ENCODE measurements around the gene INHBE. TPM values are rescaled to one million over a fixed set of nuclear protein-coding genes. Genes with fewer than 3 reads are reported as not detected.
"Not testable (repeated sequence)": the region's sequence is repeated elsewhere in the genome, so short reads cannot be mapped to it uniquely, and the experiment has no call there.

INHBE gene
- total RNA-seq, 6 experiments from 2014 or later: 0.12 to 0.34 (median 0.18) TPM; not detected in 1

DNA sequence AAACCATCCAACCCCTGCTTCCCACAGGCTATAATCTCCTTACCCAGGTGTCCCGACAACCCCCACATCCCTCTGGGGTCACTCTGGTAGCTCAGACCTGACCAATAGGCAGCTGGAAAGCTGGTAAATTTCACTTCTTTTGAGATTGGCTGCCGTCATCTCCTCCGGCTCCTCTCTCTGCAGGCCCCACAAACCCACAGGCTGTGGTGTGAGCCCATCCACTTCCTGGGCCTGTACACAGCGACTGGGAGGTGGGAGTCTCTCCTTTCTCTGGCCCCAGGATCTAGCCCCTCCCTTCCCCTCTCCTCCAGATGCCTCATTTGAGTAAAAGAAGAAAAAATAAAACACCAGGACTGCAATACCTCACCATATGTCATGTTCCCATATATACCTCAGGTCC is 19.8 kb upstream of the INHBE start:
- no peaks in the 10 kb centered on the region for H3K9me3 Mint-ChIP-seq
- no peak overlapping the region for H3K4me3 Mint-ChIP-seq
- peaks cover 8% of the 10 kb centered on the region for H3K4me1 Mint-ChIP-seq (ENCODE audit: low read depth)

DNA sequence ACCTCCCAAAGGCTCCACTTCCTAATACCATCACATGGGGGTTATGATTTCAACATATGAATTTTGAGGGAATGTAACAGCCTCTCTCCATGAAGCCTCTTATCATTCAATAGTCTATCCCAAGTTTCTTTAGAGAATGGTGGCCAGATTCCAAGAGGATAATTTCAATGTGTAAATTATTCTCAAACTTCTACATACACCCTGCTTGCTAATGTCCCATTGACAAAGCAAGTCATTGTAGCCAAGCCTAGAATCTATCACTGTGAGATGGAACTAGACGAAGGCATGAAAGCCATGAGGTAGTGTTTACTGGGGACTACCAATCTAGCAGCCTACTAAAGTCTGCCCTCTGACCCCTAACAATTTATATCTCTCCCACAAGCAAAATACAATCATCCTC is 16.7 kb upstream of the INHBE start:
- TF ChIP-seq, protein P1, sequence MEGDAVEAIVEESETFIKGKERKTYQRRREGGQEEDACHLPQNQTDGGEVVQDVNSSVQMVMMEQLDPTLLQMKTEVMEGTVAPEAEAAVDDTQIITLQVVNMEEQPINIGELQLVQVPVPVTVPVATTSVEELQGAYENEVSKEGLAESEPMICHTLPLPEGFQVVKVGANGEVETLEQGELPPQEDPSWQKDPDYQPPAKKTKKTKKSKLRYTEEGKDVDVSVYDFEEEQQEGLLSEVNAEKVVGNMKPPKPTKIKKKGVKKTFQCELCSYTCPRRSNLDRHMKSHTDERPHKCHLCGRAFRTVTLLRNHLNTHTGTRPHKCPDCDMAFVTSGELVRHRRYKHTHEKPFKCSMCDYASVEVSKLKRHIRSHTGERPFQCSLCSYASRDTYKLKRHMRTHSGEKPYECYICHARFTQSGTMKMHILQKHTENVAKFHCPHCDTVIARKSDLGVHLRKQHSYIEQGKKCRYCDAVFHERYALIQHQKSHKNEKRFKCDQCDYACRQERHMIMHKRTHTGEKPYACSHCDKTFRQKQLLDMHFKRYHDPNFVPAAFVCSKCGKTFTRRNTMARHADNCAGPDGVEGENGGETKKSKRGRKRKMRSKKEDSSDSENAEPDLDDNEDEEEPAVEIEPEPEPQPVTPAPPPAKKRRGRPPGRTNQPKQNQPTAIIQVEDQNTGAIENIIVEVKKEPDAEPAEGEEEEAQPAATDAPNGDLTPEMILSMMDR (IDR thresholded peaks at IDR 0.05): no peak
- Mint-ChIP-seq H3K4me1 (ENCODE audit: low read depth) (no peaks in the 10 kb centered on the region), H3K4me3 (no peak overlapping the region), H3K27ac (no peak overlapping the region), H3K36me3 (ENCODE audit: low read depth) (peaks cover 10% of the 10 kb centered on the region), H3K9me3 (peaks cover 11% of the 10 kb centered on the region), H3K27me3 (ENCODE audit: insufficient read depth) (peaks cover 6% of the 10 kb centered on the region; the same call in 1 of the 2 replicates)
- DNase-seq: no peak

More for the DNA sequence above, 19.8 kb upstream of the INHBE start:
- peaks cover 4% of the 10 kb centered on the region; the same call in 1 of the 2 replicates for H3K27me3 Mint-ChIP-seq (ENCODE audit: insufficient read depth)
- DNase-seq: no peak
- H3K27ac Mint-ChIP-seq: no peak overlapping the region
- TF ChIP-seq, protein P1 (IDR thresholded peaks at IDR 0.05): no peak
- H3K36me3 Mint-ChIP-seq (ENCODE audit: low read depth): no peaks in the 10 kb centered on the region

DNA sequence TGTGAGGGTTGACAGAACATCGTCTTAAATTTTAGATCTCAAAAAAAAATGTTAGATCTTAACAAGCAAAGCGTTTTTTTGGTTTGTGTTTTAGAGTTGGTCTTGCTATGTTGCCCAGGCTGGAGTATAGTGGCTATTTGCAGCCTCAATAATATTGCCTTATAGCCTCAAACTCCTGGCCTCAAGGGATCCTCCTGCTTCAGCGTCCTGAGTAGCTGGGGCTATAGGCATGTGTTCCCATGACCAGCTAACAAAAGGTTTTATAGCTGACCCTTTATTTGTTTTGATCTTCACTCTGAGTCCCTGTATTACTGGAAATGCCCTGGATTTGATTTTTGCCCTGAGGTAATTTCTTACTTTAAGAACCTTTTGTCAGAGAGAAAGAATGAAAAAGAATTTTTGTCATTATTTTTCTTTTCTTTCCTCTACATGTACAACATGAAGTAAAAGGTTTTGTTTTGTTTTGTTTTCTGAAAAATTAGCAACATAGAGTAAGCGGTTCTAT is 15.3 kb upstream of the INHBE start:
- H3K4me1 Mint-ChIP-seq (ENCODE audit: low read depth): no peaks in the 10 kb centered on the region
- no peak overlapping the region for H3K4me3 Mint-ChIP-seq
- H3K9me3 Mint-ChIP-seq: peaks cover 11% of the 10 kb centered on the region
- H3K27ac Mint-ChIP-seq: no peak overlapping the region
- TF ChIP-seq, protein P1 (IDR thresholded peaks at IDR 0.05): no peak
- no peak for DNase-seq
- peaks cover 6% of the 10 kb centered on the region; the same call in 1 of the 2 replicates for H3K27me3 Mint-ChIP-seq (ENCODE audit: insufficient read depth)
- peaks cover 10% of the 10 kb centered on the region for H3K36me3 Mint-ChIP-seq (ENCODE audit: low read depth)

DNA sequence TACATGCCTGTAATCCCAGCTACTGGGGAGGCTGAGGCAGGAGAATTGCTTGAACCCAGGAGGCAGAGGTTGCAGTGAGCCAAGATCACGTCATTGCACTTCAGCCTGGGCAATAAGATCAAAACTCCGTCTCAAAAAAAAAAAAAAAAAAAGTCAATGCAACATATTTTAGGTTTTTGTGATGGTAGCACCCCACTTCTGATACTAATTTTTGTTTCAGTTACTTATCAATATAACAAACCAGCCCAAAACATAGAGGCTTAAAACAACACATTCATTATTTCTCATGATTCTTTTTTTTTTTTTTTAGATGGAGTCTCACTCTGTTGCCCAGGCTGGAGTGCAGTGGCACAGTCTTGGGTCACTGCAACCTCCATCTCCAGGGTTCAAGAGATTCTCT is 13.7 kb upstream of the INHBE start:
- H3K27ac Mint-ChIP-seq; H3K4me3 Mint-ChIP-seq; DNase-seq; H3K27me3 Mint-ChIP-seq (ENCODE audit: insufficient read depth); H3K4me1 Mint-ChIP-seq (ENCODE audit: low read depth): not testable (repeated sequence)
- peaks cover 10% of the 10 kb centered on the region for H3K36me3 Mint-ChIP-seq (ENCODE audit: low read depth)
- H3K9me3 Mint-ChIP-seq: peaks cover 11% of the 10 kb centered on the region

DNA sequence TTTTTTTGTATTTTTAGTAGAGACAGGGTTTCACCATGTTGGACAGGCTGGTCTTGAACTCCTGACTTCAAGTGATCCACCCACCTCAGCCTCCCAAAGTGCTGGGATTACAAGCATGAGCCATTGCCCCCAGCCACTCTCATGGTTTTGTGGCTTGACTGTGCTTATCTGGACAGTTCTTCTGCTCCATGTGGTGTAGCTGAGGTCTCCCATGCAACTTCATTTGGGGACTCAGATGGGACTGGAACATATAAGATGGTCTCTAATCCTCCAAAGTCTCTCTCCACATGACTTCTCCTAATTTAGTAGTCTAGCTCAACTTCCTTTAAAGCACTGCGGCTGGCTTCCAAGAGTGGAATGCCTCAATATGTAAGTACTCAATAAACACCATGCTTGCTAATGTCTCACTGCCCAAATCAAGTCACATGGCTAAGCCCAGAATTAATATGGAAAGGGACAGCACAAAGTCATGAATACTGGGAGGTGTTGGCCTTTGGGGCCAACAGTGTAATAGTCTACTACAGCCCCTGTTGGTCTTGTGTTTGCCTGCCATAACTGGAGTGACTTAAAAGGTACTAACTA is 13.2 kb upstream of the INHBE start:
- Mint-ChIP-seq H3K36me3 (ENCODE audit: low read depth) (peaks cover 10% of the 10 kb centered on the region), H3K27me3 (ENCODE audit: insufficient read depth) (peaks cover 6% of the 10 kb centered on the region; the same call in 1 of the 2 replicates), H3K27ac (no peak overlapping the region), H3K4me1 (ENCODE audit: low read depth) (no peaks in the 10 kb centered on the region), H3K9me3 (peaks cover 11% of the 10 kb centered on the region), H3K4me3 (no peak overlapping the region)
- TF ChIP-seq, protein P1 (IDR thresholded peaks at IDR 0.05): no peak
- no peak for DNase-seq

DNA sequence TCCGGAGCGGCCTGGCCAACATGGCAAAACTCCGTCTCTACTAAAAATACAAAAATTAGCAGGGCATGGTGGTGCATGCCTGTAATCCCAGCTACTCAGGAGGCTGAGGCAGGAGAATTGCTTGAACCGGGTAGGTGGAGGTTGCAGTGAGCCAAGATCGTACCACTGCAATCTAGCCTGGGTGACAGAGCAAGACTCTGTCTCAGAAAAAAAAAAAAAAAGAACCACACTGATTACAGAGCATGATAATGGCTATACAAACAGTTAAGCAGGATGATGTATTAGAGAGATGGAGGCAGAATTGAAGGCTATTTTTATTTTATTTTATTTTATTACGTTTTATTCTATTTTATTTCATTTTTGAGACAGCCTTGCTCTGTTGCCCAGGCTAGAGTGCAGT is 10.8 kb upstream of the INHBE start:
- H3K36me3 Mint-ChIP-seq (ENCODE audit: low read depth): peaks cover 10% of the 10 kb centered on the region
- H3K9me3 Mint-ChIP-seq: peaks cover 11% of the 10 kb centered on the region
- not testable (repeated sequence) for H3K27me3 Mint-ChIP-seq (ENCODE audit: insufficient read depth); DNase-seq; H3K4me1 Mint-ChIP-seq (ENCODE audit: low read depth); H3K4me3 Mint-ChIP-seq; H3K27ac Mint-ChIP-seq

Measured in HFFc6 (cell line).